Stomach (tissue), 9 donors: ENCODE results near the gene WHRN. TPM values are rescaled to one million over a fixed set of nuclear protein-coding genes. Genes with fewer than 3 reads are reported as not detected.

Source experiments
- DNase-seq, 2 donors: peaks; one replicate each; pipeline versions ENCODE4 v3.0.0 to v3.0.0-alpha.2; 2013 to 2019
- H3K27ac ChIP-seq, 5 donors: fragments of 200-600 bp in 4 of 5; sonication (generic) in 4 of 5; one replicate each; pipeline ENCODE4 v1.5.1; 2013 to 2019; ENCODE audit warnings: mild to moderate bottlenecking in 1 of 5, moderate library complexity in 1 of 5
- H3K27me3 ChIP-seq, 3 donors: fragments of 200-600 bp; sonication (generic); one replicate each; pipeline ENCODE4 v1.5.1; 2017 to 2019; ENCODE audit warnings: mixed run types in 1 of 3
- H3K36me3 ChIP-seq, 4 donors: fragments of 200-600 bp; sonication (generic); 1 replicate in 3 of 4; 2 replicates in 1 of 4; pipeline ENCODE4 v1.5.1; 2016 to 2019
- H3K4me1 ChIP-seq, 4 donors: fragments of 200-600 bp; sonication (generic); one replicate each; pipeline ENCODE4 v1.5.1; 2016 to 2019
- H3K4me3 ChIP-seq, 4 donors: fragments of 200-600 bp; sonication (generic) in 3 of 4; one replicate each; pipeline ENCODE4 v1.5.1; 2016 to 2019; ENCODE audit warnings: mild to moderate bottlenecking in 1 of 4
- H3K9me3 ChIP-seq, 4 donors: fragments of 200-600 bp; sonication (generic); one replicate each; pipeline ENCODE4 v1.5.1; 2016 to 2019
- CTCF ChIP-seq, 7 experiments: fragments of 450-650 bp in 4 of 7; fragments of 200-600 bp in 3 of 7; sonication (generic) in 3 of 7; IDR thresholded peaks; one replicate each; pipeline ENCODE4 v1.5.1; 2016 to 2019; ENCODE audit warnings: antibody characterized with exemption in 7 of 7, control low read depth in 2 of 7, mild to moderate bottlenecking in 1 of 7
- EP300 ChIP-seq: sonication (generic); formaldehyde crosslinking; IDR thresholded peaks from one replicate; pipeline ENCODE4 v1.6.1; 2017; ENCODE audit warnings: antibody characterized with exemption
- POLR2A ChIP-seq, 4 donors: fragments of 450-650 bp; IDR thresholded peaks; one replicate each; pipeline ENCODE4 v1.6.1; 2016; ENCODE audit warnings: antibody characterized with exemption in 4 of 4, control low read depth in 2 of 4, mild to moderate bottlenecking in 1 of 4, moderate library complexity in 1 of 4
- POLR2AphosphoS5 ChIP-seq, 3 donors: sonication (generic); formaldehyde crosslinking; IDR thresholded peaks; one replicate each; pipeline ENCODE4 v1.6.1; 2016; ENCODE audit warnings: antibody characterized with exemption in 3 of 3
- WGBS, 5 donors: extraction: QIAGEN DNeasy Blood & Tissue Kit in 3 of 5; methylation state at CpG; one replicate each; pipeline versions ENCODE4 v1.1.5 to v1.1.7; 2013 to 2018; 5-methylcytosine and 5-hydroxymethylcytosine counted together
- intact Hi-C: fragments of 100-400 bp; cut with DNase I; formaldehyde crosslinking; loops from one replicate; pipeline ENCODE4 v1.15.1; 2023; ENCODE audit warnings: low total_unique reads
- polyA plus RNA-seq, 3 donors: library from polyadenylated mRNA; stranded (reverse); fragments of 200-250 nt; gene quantifications; one replicate each; pipeline ENCODE4 v1.2.3, GENCODE V29; 2013
- total RNA-seq, 5 donors: library from RNA; depleted of rRNA; stranded (reverse); fragments of >200 nt; gene quantifications; one replicate each; pipeline versions ENCODE4 v1.1.0 to v1.2.3, GENCODE V29; 2014 to 2016
- donor health status: healthy with polysubstance abuse.
- donor health status: Bipolar disorder and iron deficiency.
- donor health status: healthy.

WHRN gene
- total and polyA plus RNA-seq, 8 donors: 2.3 to 70.1 (median 4.8) TPM

- intact Hi-C loops: no loop called here
- WGBS, 5 donors: 5 to 15% (median 7%) methylated on average over 38 to 101 of the region's 101 CpGs
- TF ChIP-seq EP300 (no peak), CTCF (IDR thresholded peaks at IDR 0.05) (peak in 3 of 7 experiments; percentile 10 to 37 (median 17))
- H3K27ac ChIP-seq: peak overlapping the region; percentile 52 to 84 (median 74)
- H3K9me3 ChIP-seq: no peaks in the 10 kb centered on the region
- H3K4me1 ChIP-seq: peaks cover 30 to 53% (median 47%) of the 10 kb centered on the region in 4 donors
- no peaks in the 10 kb centered on the region for H3K36me3 ChIP-seq
- DNase-seq: peak; percentile 44 to 77
- H3K27me3 ChIP-seq: peaks cover 0 to 34% (median 0%) of the 10 kb centered on the region in 3 donors
- peak overlapping the region; percentile 65 to 78 (median 70) for H3K4me3 ChIP-seq
Measured at GRCh38 chr9:114504341-114505186, 709 bp downstream of the WHRN start.

GRCh38 chr9:114503522-114504340 lies 1.5 kb downstream of the WHRN start:
- peak overlapping the region; percentile 65 to 78 (median 70) for H3K4me3 ChIP-seq
- peaks cover 0 to 26% (median 0%) of the 10 kb centered on the region in 3 donors for H3K27me3 ChIP-seq
- DNase-seq: no peak
- H3K4me1 ChIP-seq: peaks cover 30 to 53% (median 47%) of the 10 kb centered on the region in 4 donors
- peak overlapping the region; percentile 52 to 84 (median 74) for H3K27ac ChIP-seq
- no peaks in the 10 kb centered on the region for H3K9me3 ChIP-seq
- whole genome bisulfite sequencing, 5 donors: 58 to 72% (median 60%) methylated on average over 16 to 18 of the region's 18 CpGs
- intact Hi-C loops: no loop called here
- TF ChIP-seq CTCF (IDR thresholded peaks at IDR 0.05) (no peak), POLR2AphosphoS5 (IDR thresholded peaks at IDR 0.05) (no peak), EP300 (no peak), POLR2A (IDR thresholded peaks at IDR 0.05) (no peak)
- no peaks in the 10 kb centered on the region for H3K36me3 ChIP-seq

DNA sequence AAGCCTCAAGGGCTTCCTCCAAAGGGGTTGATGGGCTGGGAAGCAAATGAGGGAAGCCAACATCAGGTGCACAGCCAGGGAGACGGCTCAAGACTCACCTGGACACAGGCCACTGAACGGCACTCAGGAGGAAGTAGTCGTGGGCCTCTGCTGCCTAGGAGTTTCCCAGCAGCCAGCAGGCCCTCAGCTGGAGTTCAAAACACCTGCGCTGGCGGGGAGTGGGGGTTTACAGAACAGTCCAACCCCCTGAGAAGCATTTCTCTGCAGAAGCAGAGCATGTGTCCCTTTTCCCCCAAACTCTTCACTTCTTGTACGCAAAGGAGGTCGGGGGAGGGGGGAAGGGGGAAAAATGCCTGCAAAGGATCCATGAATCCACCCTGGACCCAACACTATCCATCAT lies 2.3 kb downstream of the WHRN start:
- 38 to 45% (median 41%) methylated on average over 5 to 7 of the region's 7 CpGs for WGBS, 5 donors
- intact Hi-C loops: no loop called here
- H3K4me3 ChIP-seq: peak overlapping the region; percentile 15 to 65 (median 18)
- peaks cover 0 to 22% (median 0%) of the 10 kb centered on the region in 3 donors for H3K27me3 ChIP-seq
- TF ChIP-seq EP300: no peak
- no peak for TF ChIP-seq POLR2A (IDR thresholded peaks at IDR 0.05)
- TF ChIP-seq POLR2AphosphoS5 (IDR thresholded peaks at IDR 0.05): no peak
- no peak for TF ChIP-seq CTCF (IDR thresholded peaks at IDR 0.05)
- no peaks in the 10 kb centered on the region for H3K36me3 ChIP-seq
- peak; percentile 27 to 43 for DNase-seq
- H3K9me3 ChIP-seq: no peaks in the 10 kb centered on the region
- peak overlapping the region; percentile 28 to 84 (median 74) for H3K27ac ChIP-seq
- peaks cover 30 to 53% (median 47%) of the 10 kb centered on the region in 4 donors for H3K4me1 ChIP-seq
